Right renal cortex interstitium (tissue), 3 donors: ENCODE measurements around the gene TRIM59. TPM values are rescaled to one million over a fixed set of nuclear protein-coding genes. Genes with fewer than 3 reads are reported as not detected.

ENCODE experiments used
- polyA plus RNA-seq, 3 donors: library from polyadenylated mRNA; unstranded; fragments of 120-200 nt; gene quantifications; one replicate each; pipeline ENCODE4 v1.2.1, GENCODE V29; 2013; ENCODE audit not compliant: insufficient read length in 3 of 3

The TRIM59 gene
- polyA plus RNA-seq, 3 donors = 16.2 to 18.9 (median 18.1) TPM

Other genes starting within 250 kb of the TRIM59 start
- under 1 TPM; 0.25 to 0.35 (median 0.34) TPM for gene C3orf80, start 224.4 kb downstream of the TRIM59 start, polyA plus RNA-seq
- gene IFT80, start 50.6 kb downstream of the TRIM59 start, polyA plus RNA-seq = 10 to 100 TPM; 52.0 to 61.4 (median 58.6) TPM
- 100 to 1,000 TPM in 2 of 3 donors, 10 to 100 TPM in 1; 96.7 to 123 (median 107) TPM for gene SMC4, start 50.1 kb downstream of the TRIM59 start, polyA plus RNA-seq
- 10 to 100 TPM; 83.8 to 89.5 (median 86.3) TPM for gene KPNA4, start 115.8 kb upstream of the TRIM59 start, polyA plus RNA-seq
- under 1 TPM in 2 of 3 donors, not detected in 1; 0.12 to 0.40 TPM for gene ARL14, start 227.4 kb upstream of the TRIM59 start, polyA plus RNA-seq